BLaER1 (cell line): ENCODE measurements around the gene SDK2.
A peak's percentile ranks its signal among the peaks of the same experiment; 100 is the strongest.

Experiments used
- H3K27ac ChIP-seq: shearing (Covaris generic); formaldehyde crosslinking; 2 replicates; pipeline ENCODE4 v1.8.1; 2022
- H3K27me3 ChIP-seq: shearing (Covaris generic); formaldehyde crosslinking; 2 replicates; pipeline ENCODE4 v1.8.1; 2022
- H3K36me3 ChIP-seq: shearing (Covaris generic); formaldehyde crosslinking; 2 replicates; pipeline ENCODE4 v1.8.1; 2022
- H3K4me1 ChIP-seq: shearing (Covaris generic); formaldehyde crosslinking; 2 replicates; pipeline ENCODE4 v1.8.1; 2022
- H3K4me2 ChIP-seq: shearing (Covaris generic); formaldehyde crosslinking; 2 replicates; pipeline ENCODE4 v1.8.1; 2022
- H3K4me3 ChIP-seq: shearing (Covaris generic); formaldehyde crosslinking; 2 replicates; pipeline ENCODE4 v1.8.1; 2022
- H3K9ac ChIP-seq: shearing (Covaris generic); formaldehyde crosslinking; 2 replicates; pipeline ENCODE4 v1.8.1; 2022
- H3K9me3 ChIP-seq: shearing (Covaris generic); formaldehyde crosslinking; 2 replicates; pipeline ENCODE4 v1.8.1; 2022
- H4K20me1 ChIP-seq: shearing (Covaris generic); formaldehyde crosslinking; 2 replicates; pipeline ENCODE4 v1.8.1; 2022
- Cebpa-rat ChIP-seq: shearing (Covaris generic); IDR thresholded peaks from 2 replicates; pipeline ENCODE4 v1.8.1; 2022

Gene SDK2

DNA sequence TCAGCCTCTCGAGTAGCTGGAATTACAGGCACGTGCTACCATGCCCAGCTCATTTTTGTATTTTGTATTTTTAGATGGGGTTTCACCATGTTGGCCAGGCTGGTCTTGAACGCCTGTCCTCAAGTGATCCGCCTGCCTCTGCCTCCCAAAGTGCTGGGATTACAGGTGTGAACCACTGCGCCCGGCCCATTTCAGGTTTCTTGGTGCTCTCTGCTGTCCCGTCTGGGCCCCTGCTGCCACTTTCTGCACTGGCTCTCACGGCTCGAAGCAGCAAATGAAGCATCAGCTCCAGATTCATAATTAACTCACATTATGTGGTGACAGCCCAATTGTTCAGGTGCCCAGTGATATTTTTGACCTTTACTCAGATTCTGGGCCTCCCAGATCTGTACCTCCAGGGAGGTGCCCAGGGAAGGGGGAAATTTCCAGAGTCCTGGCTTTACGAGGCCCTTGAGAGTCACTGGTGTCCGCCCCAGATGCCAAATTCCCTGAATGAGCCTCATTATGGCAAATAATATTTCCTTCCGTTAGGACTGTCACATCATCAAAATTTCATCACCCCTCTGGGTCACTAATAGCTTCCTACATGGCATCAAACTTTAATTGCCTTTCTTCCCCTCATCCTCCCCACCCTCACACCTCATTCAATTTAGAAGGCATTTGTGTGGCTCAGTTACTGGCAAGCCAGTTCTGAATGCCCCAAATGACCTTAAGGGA is 9.0 kb downstream of the SDK2 start:
- no peak overlapping the region for H3K4me3 ChIP-seq
- no peaks in the 10 kb centered on the region for H3K9me3 ChIP-seq
- H3K36me3 ChIP-seq = peaks cover 5% of the 10 kb centered on the region; the same call in 1 of the 2 replicates
- no peak overlapping the region for H3K9ac ChIP-seq
- no peak for TF ChIP-seq Cebpa-rat
- peaks cover 80% of the 10 kb centered on the region; the same call in 1 of the 2 replicates for H4K20me1 ChIP-seq
- H3K27ac ChIP-seq = no peak overlapping the region
- H3K4me2 ChIP-seq = no peak overlapping the region
- no peaks in the 10 kb centered on the region for H3K27me3 ChIP-seq
- H3K4me1 ChIP-seq = peaks cover 15% of the 10 kb centered on the region; the same call in 1 of the 2 replicates

DNA sequence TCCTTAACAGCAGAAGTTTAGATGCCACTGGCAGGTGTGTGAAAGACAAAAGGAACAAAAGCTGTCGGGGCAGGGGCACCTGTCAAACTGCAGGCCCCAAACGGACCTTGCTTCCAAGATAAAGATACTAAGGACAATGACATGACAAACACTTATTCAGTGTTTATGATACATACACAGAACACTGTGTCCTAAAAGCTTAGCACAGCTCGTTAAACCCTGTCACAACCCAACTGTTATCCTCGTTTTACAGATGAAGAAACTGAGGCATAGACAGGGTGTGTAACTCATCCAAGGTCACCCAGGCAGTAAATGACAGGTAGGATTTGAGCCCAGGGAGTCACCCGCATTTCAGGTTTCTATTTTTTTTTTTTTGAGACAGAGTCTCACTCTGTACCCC is 9.6 kb downstream of the SDK2 start:
- Histone ChIP-seq H3K27me3 (no peaks in the 10 kb centered on the region), H3K9ac (no peak overlapping the region), H3K4me3 (no peak overlapping the region), H3K4me2 (no peak overlapping the region), H3K9me3 (no peaks in the 10 kb centered on the region), H4K20me1 (peaks cover 75% of the 10 kb centered on the region; the same call in 1 of the 2 replicates), H3K36me3 (peaks cover 5% of the 10 kb centered on the region; the same call in 1 of the 2 replicates), H3K27ac (no peak overlapping the region), H3K4me1 (peaks cover 18% of the 10 kb centered on the region; the same call in 1 of the 2 replicates)
- TF ChIP-seq Cebpa-rat = no peak

DNA sequence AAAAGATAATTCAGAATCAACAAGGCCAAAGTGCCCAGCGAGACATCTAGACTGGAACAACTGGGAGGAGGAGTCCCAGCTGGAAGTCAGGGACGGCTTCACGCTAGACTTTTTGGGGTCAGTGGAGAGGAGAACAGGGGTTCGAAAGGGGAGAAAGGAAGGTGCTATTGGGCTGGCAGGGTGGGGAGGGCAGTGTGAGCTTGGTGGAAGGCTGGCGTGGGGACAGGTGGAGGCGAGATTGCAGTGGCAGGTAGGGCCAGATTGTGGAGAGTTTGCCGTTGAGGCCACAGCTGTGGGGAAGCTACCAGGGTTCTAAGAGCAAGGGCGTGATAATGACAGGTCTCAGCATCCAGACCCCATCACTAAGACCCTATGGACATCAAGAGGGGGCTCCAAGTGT is 10.5 kb downstream of the SDK2 start:
- Histone ChIP-seq H3K36me3 (peaks cover 5% of the 10 kb centered on the region; the same call in 1 of the 2 replicates), H3K4me2 (no peak overlapping the region), H3K9me3 (no peaks in the 10 kb centered on the region), H3K4me3 (no peak overlapping the region), H3K27ac (no peak overlapping the region), H3K9ac (no peak overlapping the region), H3K27me3 (no peaks in the 10 kb centered on the region), H3K4me1 (peaks cover 21% of the 10 kb centered on the region), H4K20me1 (peaks cover 66% of the 10 kb centered on the region; the same call in 1 of the 2 replicates)
- no peak for TF ChIP-seq Cebpa-rat

DNA sequence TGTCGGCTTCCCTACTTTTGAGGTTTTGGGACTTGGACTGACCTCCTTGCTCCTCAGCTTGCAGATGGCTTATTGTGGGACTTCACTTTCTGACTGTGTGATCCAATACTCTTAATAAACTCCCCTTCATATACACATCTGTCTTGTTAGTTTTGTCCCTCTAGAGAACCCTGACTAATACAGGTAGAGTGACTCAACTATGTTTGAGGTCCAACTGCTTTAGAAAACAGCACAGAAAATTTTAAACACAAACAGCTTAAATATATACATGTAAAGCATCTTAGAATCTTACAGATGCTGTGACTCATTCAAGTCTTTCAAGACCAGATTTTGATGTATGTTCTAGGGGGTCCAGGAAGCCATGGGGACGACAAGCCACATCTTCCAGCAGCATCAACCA is 11.7 kb downstream of the SDK2 start:
- Histone ChIP-seq H3K4me3 (no peak overlapping the region), H3K4me1 (peaks cover 30% of the 10 kb centered on the region), H3K9ac (no peak overlapping the region), H4K20me1 (peaks cover 60% of the 10 kb centered on the region; the same call in 1 of the 2 replicates), H3K27ac (no peak overlapping the region), H3K36me3 (peaks cover under 1% of the 10 kb centered on the region; the same call in 1 of the 2 replicates), H3K27me3 (no peaks in the 10 kb centered on the region), H3K9me3 (no peaks in the 10 kb centered on the region), H3K4me2 (no peak overlapping the region)
- TF ChIP-seq Cebpa-rat = no peak

DNA sequence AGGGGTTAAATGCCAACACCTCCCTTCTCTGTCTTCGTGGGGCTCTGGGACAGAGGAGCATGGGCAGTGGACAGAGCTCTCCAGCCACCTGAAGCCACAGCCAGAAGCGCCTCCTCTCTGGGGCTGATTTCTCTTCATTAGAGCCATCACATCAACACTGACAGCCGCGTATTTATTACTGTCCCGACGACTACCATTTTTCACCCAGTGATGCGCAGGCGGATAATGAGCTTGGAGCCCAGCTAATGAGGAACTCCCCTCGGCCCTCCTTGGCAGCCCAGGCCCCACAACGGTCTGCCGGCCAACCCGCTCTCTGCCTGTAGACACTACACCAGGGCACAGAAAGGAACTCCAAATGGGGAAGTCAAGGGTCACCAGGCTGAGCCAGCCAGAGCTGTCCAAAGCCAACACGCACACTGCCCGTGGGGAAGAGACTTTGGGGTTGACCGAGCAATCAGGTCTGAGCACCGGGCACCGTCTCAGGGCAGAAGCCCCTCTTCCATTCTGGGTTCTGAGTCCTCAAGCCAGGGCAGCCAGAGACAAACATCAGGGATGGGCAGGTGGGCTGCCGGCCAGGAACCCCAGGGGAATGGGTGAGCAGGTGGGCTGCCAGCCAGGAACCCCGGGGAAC is 13.2 kb downstream of the SDK2 start:
- TF ChIP-seq Cebpa-rat = no peak
- Histone ChIP-seq H3K27me3 (no peaks in the 10 kb centered on the region), H3K4me3 (no peak overlapping the region), H3K9me3 (no peaks in the 10 kb centered on the region), H3K36me3 (no peaks in the 10 kb centered on the region; the same call in 1 of the 2 replicates), H3K4me1 (peaks cover 30% of the 10 kb centered on the region), H3K27ac (no peak overlapping the region), H3K4me2 (0 out of 2 replicates have a peak overlapping the region, but pooled peaks have one; percentile 0), H3K9ac (no peak overlapping the region), H4K20me1 (peaks cover 56% of the 10 kb centered on the region; the same call in 1 of the 2 replicates)

DNA sequence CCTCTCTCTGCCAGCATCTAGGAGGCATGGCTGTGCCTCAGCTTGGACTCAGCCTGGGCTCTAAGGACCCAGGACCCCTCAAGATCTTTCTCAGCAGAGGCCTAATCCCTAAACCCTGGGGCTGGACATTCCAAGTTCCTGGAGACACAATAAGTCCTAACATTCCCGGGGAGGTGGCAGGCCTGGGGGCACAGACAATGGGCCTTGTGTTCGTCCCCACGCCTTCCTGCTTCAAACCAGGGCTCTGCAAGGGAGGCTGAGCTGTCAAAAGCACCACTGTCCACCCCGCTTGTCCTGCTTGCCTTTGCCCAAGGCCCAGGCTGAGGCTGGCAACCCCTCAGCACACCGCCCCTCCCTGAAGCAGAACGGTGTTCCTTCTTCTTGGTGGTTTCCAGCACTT is 13.7 kb downstream of the SDK2 start:
- TF ChIP-seq Cebpa-rat = no peak
- Histone ChIP-seq H3K36me3 (no peaks in the 10 kb centered on the region; the same call in 1 of the 2 replicates), H3K4me2 (no peak overlapping the region), H3K27me3 (no peaks in the 10 kb centered on the region), H3K4me3 (no peak overlapping the region), H3K4me1 (peaks cover 30% of the 10 kb centered on the region), H3K9me3 (no peaks in the 10 kb centered on the region), H3K27ac (no peak overlapping the region), H3K9ac (no peak overlapping the region), H4K20me1 (peaks cover 57% of the 10 kb centered on the region; the same call in 1 of the 2 replicates)

DNA sequence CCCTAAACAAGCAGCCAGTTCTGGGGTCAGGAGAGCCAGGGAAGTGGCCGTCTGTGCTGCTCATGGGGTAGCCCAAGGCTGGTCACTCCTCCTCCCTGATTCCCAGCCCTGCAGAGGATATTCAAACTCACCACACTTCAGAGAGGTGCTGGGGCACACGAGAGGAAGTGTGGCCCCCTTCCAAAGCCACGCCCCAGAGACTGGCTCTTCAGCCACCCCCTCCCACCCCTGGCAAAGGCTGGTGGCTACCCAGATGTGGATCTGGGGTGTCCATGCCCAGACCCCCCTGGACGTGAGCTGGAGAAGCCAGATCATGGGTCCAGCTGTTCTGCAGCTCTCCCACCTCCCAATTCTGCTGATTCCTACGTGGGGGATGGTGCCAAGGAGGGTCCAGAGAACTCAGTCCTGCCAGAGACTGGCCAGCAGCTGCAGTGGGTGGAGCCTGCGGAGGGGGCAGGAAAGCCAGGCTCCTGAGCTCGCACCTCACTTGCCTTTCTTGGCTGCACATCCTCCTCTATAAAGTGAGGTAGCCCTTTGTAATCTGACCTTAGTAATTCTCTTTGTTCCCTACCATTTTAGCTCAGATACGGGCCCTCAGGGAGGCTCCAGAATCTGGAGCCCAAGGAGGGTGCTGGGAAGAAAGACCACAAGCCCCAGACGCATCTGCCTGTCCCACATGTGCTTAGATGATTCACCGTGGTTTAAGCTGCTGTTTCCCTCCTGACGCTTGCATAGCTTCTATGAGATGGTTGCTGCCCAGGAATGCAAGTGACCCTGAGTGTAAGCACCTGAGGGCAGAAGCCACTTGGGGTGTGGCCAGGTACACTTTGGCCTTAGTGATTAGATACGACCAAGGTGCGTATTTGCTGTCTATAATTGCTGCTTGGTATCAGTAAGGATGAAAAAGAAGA is 15.3 kb downstream of the SDK2 start:
- H3K9me3 ChIP-seq = no peaks in the 10 kb centered on the region
- H3K4me1 ChIP-seq = peaks cover 33% of the 10 kb centered on the region
- H3K27me3 ChIP-seq = no peaks in the 10 kb centered on the region
- no peak overlapping the region for H3K4me3 ChIP-seq
- H3K9ac ChIP-seq = no peak overlapping the region
- peaks cover 60% of the 10 kb centered on the region; the same call in 1 of the 2 replicates for H4K20me1 ChIP-seq
- H3K36me3 ChIP-seq = no peaks in the 10 kb centered on the region; the same call in 1 of the 2 replicates
- TF ChIP-seq Cebpa-rat = no peak
- H3K27ac ChIP-seq = no peak overlapping the region
- H3K4me2 ChIP-seq = peak overlapping the region; percentile 3; the same call in 1 of the 2 replicates

DNA sequence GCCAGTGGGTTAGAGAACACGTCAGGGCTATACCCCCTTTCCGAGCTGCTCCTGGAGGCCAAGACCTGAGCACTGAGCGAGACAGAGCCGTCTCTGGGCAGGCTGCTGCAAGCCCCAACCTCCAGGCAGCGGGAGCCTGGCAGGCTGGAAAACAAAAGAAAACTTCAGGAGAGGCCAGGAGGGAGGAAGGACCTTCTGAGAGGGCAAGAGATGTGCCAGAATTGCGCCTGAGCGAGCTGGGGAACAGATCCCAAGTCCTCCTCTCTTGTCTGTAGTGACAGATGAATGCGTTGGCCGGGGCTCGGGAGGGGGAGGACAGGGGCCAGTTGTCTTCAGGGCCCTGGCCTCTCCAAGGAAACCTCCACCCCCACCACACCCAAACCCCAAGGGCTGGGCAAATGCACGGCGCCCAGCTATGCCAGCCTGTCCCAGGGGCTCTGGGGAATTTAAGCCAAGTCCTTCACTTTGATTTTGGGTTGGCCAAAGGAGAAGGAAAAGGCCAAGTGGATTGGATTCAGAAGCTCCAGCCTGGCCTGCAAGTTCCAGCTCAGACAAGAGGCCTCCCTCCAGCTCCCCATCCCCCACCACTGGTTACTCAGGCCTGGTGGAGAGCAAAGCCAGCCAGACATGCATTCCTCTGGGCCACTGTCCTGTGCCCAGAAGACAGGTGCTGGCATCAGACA is 18.1 kb downstream of the SDK2 start:
- peaks cover 36% of the 10 kb centered on the region; the same call in 1 of the 2 replicates for H4K20me1 ChIP-seq
- H3K4me2 ChIP-seq = no peak overlapping the region
- no peaks in the 10 kb centered on the region; the same call in 1 of the 2 replicates for H3K36me3 ChIP-seq
- no peaks in the 10 kb centered on the region for H3K27me3 ChIP-seq
- no peak overlapping the region for H3K9ac ChIP-seq
- H3K27ac ChIP-seq = no peak overlapping the region
- H3K4me3 ChIP-seq = no peak overlapping the region
- peaks cover 40% of the 10 kb centered on the region for H3K4me1 ChIP-seq
- no peak for TF ChIP-seq Cebpa-rat
- no peaks in the 10 kb centered on the region for H3K9me3 ChIP-seq

DNA sequence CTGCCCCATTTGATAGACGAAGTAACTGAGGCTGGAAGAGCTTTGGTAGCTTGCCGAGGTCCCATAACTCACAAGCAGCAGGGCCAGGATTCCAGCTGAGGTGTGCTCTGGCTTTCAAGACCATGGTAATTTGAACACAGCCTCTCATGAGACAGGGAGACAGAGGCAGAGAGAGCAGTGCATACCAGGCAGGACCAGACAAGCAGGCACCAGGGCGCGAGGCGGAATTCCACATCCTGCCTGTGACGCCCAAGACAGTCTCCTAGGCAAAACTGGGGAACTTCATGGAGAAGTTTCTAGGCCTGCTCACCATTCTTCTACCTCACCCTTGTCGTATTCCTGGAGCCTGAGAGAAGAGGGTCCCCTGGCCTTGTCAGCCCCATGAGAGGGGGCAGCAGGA is 19.2 kb downstream of the SDK2 start:
- Histone ChIP-seq H3K4me2 (no peak overlapping the region), H3K36me3 (no peaks in the 10 kb centered on the region; the same call in 1 of the 2 replicates), H3K27ac (no peak overlapping the region), H3K9ac (no peak overlapping the region), H3K27me3 (no peaks in the 10 kb centered on the region), H3K9me3 (peaks cover under 1% of the 10 kb centered on the region; the same call in 1 of the 2 replicates), H4K20me1 (peaks cover 29% of the 10 kb centered on the region; the same call in 1 of the 2 replicates), H3K4me1 (peaks cover 39% of the 10 kb centered on the region), H3K4me3 (no peak overlapping the region)
- TF ChIP-seq Cebpa-rat = no peak
